Lower lobe of right lung (tissue), 2 donors: Measurements from ENCODE around the gene STRIP2. TPM values are rescaled to one million over a fixed set of nuclear protein-coding genes. Genes with fewer than 3 reads are reported as not detected.
A peak's percentile ranks its signal among the peaks of the same experiment; 100 is the strongest.
"Not testable (repeated sequence)": the region's sequence is repeated elsewhere in the genome, so short reads cannot be mapped to it uniquely, and the experiment has no call there.

ENCODE experiments used
- ATAC-seq, 2 donors: fragments of 200-7000 bp; cut with Tn5 transposase; one replicate each; pipeline ENCODE4 v1.9.1; 2020 to 2022; ENCODE audit warnings: mild to moderate bottlenecking in 2 of 2, moderate library complexity in 2 of 2
- DNase-seq: peaks from one replicate; pipeline ENCODE4 v3.0.0-alpha.2; 2020
- H3K27ac ChIP-seq: fragments of 200-600 bp; one replicate; pipeline ENCODE4 v1.8.0; 2022
- H3K27me3 ChIP-seq: fragments of 200-600 bp; one replicate; pipeline ENCODE4 v1.8.0; 2022; ENCODE audit warnings: low read depth
- H3K36me3 ChIP-seq: fragments of 200-600 bp; one replicate; pipeline ENCODE4 v1.8.0; 2022; ENCODE audit warnings: mild to moderate bottlenecking
- H3K4me1 ChIP-seq: fragments of 200-600 bp; one replicate; pipeline ENCODE4 v1.8.0; 2022
- H3K4me3 ChIP-seq: fragments of 200-600 bp; one replicate; pipeline ENCODE4 v1.8.0; 2022; ENCODE audit warnings: mild to moderate bottlenecking
- H3K9me3 ChIP-seq: fragments of 200-600 bp; one replicate; pipeline ENCODE4 v1.8.0; 2022
- CTCF ChIP-seq: fragments of 200-600 bp; IDR thresholded peaks from one replicate; pipeline ENCODE4 v1.8.0; 2022; ENCODE audit warnings: antibody characterized with exemption, mild to moderate bottlenecking
- intact Hi-C: fragments of 100-400 bp; cut with DNase I; formaldehyde crosslinking; loops from one replicate; pipeline ENCODE4 v1.11.0; 2022
- total RNA-seq: library from RNA; stranded (reverse); fragmentation: NEBNext Ultra II Directional; extraction: Animal tissue kit (Norgen Biotek cat#: 25700); gene quantifications from one replicate; pipeline ENCODE4 v1.2.1, GENCODE V29; 2021
- donor health status: DM: no; HTN: yes; CAD: no; lungs with severe emphysema.

STRIP2 gene
- total RNA-seq, 1 donor from 2014 or later, result 1.3 TPM

DNA sequence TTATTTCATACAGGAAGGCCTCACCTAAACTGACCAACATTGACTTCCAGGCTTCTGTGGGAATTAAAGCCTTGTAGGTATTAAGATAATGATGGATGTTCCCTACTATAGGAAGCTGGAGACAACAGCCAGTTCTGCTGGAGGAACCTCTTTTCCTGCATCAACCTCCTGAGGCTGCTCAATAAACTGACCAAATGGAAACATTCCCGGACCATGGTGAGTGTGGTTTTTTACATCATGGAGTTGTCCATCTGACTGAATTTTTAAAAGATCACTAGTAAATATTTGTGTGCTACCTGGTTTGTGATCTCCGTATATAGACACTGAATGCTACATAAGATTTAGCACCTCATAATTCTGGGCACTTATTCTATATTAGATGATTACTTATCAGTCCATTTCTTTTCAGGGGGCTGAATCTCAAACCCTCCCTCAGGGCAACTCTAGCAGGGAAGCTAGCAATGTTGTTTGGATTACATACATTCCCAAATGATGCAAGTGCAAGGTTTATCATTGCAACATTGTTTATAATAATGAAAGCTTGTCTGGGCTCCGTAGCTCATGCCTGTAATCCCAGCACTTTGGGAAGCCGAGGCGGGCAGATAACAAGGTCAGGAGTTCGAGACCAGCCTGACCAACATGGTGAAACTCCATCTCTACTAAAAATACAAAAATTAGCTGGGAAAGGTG is 46.6 kb downstream of the STRIP2 start:
- no peak for TF ChIP-seq CTCF
- DNase-seq (no peak), ATAC-seq (no peak)
- H3K9me3 ChIP-seq, result no peaks in the 10 kb centered on the region
- intact Hi-C loops, result no loop called here
- H3K27me3 ChIP-seq, result no peaks in the 10 kb centered on the region
- no peaks in the 10 kb centered on the region for H3K4me1 ChIP-seq
- no peak overlapping the region for H3K27ac ChIP-seq
- H3K4me3 ChIP-seq, result no peak overlapping the region
- H3K36me3 ChIP-seq, result no peaks in the 10 kb centered on the region

DNA sequence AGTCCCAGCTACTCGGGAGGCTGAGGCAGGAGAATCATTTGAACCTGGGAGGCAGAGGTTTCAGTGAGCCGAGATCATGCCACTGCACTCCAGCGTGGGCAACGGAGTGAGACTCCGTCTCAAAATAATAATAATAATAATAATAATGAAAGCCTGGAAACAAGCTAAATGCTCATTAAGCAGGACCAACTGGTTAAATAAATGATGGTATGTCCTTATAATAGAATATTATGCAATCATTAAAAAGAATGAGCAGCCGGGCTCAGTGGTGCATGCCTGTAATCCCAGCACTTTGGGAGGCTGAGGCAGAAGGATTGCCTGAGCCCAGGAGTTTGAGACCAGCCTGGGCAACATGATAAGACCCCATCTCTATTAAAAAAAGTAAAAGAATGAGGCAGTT is 47.1 kb downstream of the STRIP2 start:
- H3K4me3 ChIP-seq, H3K4me1 ChIP-seq, intact Hi-C loops: not testable (repeated sequence)

DNA sequence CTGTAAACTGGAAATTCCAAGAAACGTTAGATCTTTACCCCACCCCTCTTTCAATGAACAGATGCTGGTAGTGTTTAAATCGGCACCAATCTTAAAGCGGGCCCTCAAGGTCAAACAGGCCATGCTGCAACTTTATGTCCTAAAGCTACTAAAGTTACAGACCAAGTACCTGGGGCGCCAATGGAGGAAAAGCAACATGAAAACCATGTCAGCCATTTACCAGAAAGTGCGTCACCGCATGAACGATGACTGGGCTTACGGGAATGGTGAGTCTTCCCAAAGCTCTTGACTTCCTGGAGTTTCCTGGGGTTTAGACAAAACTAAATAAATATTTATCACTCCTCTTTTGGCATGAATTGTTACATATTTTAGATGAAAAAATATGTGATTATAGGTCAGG is 48.5 kb downstream of the STRIP2 start:
- intact Hi-C loops, result no loop called here
- ATAC-seq (no peak), DNase-seq (no peak)
- H3K9me3 ChIP-seq, result no peaks in the 10 kb centered on the region
- TF ChIP-seq CTCF, result no peak
- H3K4me1 ChIP-seq, result no peaks in the 10 kb centered on the region
- H3K36me3 ChIP-seq, result no peaks in the 10 kb centered on the region
- H3K4me3 ChIP-seq, result no peak overlapping the region
- no peak overlapping the region for H3K27ac ChIP-seq
- no peaks in the 10 kb centered on the region for H3K27me3 ChIP-seq

More for the DNA sequence above, 47.1 kb downstream of the STRIP2 start:
- not testable (repeated sequence) for H3K27ac ChIP-seq, H3K9me3 ChIP-seq, DNase-seq, ATAC-seq, H3K36me3 ChIP-seq, H3K27me3 ChIP-seq

DNA sequence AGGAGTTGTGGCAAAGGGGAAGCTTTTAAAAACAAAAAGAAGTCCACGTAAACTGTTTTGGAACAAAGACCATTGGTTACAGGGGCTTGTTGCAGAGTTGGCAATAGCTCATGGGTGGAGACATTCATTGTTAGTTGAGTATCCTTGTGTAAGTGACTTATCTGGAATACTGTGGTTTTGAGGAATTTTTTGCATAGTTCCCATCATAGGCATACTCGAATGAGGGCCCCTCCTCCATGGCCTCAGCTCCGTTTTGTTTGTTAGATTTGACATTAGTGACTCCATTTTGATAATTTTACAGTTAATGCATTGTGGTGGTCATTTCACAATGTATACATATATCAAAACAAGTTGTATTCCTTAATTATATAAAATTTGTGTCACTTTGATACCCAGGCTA is 55.3 kb downstream of the STRIP2 start:
- no peak overlapping the region for H3K27ac ChIP-seq
- no peak for TF ChIP-seq CTCF
- no peaks in the 10 kb centered on the region for H3K4me1 ChIP-seq
- H3K27me3 ChIP-seq, result no peaks in the 10 kb centered on the region
- no peaks in the 10 kb centered on the region for H3K9me3 ChIP-seq
- ATAC-seq (no peak), DNase-seq (no peak)
- no peaks in the 10 kb centered on the region for H3K36me3 ChIP-seq
- intact Hi-C loops, result no loop called here
- H3K4me3 ChIP-seq, result no peak overlapping the region

GRCh38 chr7:129492391-129492790 is 58.2 kb downstream of the STRIP2 start:
- no peak for ATAC-seq
- Histone ChIP-seq H3K4me1 (no peaks in the 10 kb centered on the region), H3K27ac (no peak overlapping the region), H3K9me3 (no peaks in the 10 kb centered on the region), H3K36me3 (no peaks in the 10 kb centered on the region), H3K27me3 (no peaks in the 10 kb centered on the region), H3K4me3 (no peak overlapping the region)
- no peak for DNase-seq
- no peak for TF ChIP-seq CTCF
- intact Hi-C loops, result no loop called here

DNA sequence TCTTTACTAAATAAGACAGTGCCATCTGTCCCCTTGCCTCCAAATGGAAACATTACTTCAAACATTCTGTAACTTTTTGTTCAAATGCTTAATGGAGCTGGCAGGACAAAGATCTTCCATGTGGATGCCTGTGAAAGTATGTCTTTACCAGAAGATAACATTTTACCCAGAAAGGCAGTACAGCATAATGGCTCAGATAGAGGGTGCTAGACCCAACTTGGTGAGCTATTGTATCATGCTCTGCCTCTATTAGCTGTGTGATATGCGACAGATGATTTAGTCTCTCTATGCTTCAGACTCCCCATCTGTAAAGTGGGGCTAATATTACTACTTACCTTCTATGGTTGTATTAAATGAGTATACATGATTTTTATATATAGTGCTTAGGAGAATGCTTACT is 59.3 kb downstream of the STRIP2 start:
- intact Hi-C loops, result no loop called here
- TF ChIP-seq CTCF, result no peak
- Histone ChIP-seq H3K9me3 (no peaks in the 10 kb centered on the region), H3K4me3 (no peak overlapping the region), H3K4me1 (no peaks in the 10 kb centered on the region), H3K27ac (no peak overlapping the region), H3K27me3 (no peaks in the 10 kb centered on the region), H3K36me3 (no peaks in the 10 kb centered on the region)
- DNase-seq (no peak), ATAC-seq (peak; percentile 43 to 47)
